ENCODE measurements around the gene OR2F2.

Gene OR2F2

DNA sequence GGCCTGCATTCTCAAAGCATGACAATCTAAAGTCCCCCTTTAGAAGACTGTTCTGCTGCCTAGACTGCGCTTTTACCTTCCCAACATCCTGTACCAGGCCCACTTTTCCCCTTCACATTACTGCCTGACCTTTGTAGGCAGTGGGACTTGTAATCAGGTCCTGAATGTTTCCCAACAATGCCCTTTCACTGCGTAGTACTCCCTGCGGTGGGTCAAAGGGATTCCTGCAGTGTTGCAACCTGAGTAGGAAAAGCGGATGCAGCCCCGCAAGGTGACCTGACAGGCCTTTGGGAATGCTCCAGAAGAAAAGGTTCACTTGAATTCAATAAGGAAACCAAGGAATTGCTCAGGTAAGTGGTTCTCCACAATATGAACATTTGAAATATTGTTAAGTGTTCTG, 28.1 kb upstream of the OR2F2 start:
- H3K9me3 ChIP-seq (ENCODE audit: insufficient read depth, low read depth, low read length) = no peaks in the 10 kb centered on the region
- H3K36me3 ChIP-seq (ENCODE audit: insufficient read depth, low read length) = no peaks in the 10 kb centered on the region
- TF ChIP-seq EZH2phosphoT487 (IDR thresholded peaks at IDR 0.05; ENCODE audit: borderline replicate concordance) = no peak
- TF ChIP-seq, protein P1, sequence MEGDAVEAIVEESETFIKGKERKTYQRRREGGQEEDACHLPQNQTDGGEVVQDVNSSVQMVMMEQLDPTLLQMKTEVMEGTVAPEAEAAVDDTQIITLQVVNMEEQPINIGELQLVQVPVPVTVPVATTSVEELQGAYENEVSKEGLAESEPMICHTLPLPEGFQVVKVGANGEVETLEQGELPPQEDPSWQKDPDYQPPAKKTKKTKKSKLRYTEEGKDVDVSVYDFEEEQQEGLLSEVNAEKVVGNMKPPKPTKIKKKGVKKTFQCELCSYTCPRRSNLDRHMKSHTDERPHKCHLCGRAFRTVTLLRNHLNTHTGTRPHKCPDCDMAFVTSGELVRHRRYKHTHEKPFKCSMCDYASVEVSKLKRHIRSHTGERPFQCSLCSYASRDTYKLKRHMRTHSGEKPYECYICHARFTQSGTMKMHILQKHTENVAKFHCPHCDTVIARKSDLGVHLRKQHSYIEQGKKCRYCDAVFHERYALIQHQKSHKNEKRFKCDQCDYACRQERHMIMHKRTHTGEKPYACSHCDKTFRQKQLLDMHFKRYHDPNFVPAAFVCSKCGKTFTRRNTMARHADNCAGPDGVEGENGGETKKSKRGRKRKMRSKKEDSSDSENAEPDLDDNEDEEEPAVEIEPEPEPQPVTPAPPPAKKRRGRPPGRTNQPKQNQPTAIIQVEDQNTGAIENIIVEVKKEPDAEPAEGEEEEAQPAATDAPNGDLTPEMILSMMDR (conservative IDR thresholded peaks at IDR 0.05; ENCODE audit: low read length) = no peak
- H3K79me2 ChIP-seq (ENCODE audit: insufficient read depth, low read length) = no peaks in the 10 kb centered on the region
- no peaks in the 10 kb centered on the region for H3K27me3 ChIP-seq (ENCODE audit: insufficient read depth, low read length, poor library complexity, severe bottlenecking)
- no peaks in the 10 kb centered on the region for H3K9me2 ChIP-seq (replicated peaks; ENCODE audit: low read depth, low read length)
- no peak overlapping the region for H3K4me3 ChIP-seq (ENCODE audit: low read length, poor library complexity, severe bottlenecking)
- H2AFZ ChIP-seq (ENCODE audit: low read length) = no peak overlapping the region
- H4K20me1 ChIP-seq (ENCODE audit: insufficient read depth, low read length, poor library complexity, severe bottlenecking) = no peaks in the 10 kb centered on the region
- H3K9ac ChIP-seq (ENCODE audit: low read depth, low read length, poor library complexity, severe bottlenecking) = no peak overlapping the region
- H3F3A ChIP-seq (ENCODE audit: low read depth) = no peaks in the 10 kb centered on the region
- H3K4me2 ChIP-seq (ENCODE audit: low read depth, low read length, poor library complexity, severe bottlenecking) = no peak overlapping the region
- no peaks in the 10 kb centered on the region for H3K4me1 ChIP-seq (ENCODE audit: insufficient read depth, low read length, poor library complexity, severe bottlenecking)

DNA sequence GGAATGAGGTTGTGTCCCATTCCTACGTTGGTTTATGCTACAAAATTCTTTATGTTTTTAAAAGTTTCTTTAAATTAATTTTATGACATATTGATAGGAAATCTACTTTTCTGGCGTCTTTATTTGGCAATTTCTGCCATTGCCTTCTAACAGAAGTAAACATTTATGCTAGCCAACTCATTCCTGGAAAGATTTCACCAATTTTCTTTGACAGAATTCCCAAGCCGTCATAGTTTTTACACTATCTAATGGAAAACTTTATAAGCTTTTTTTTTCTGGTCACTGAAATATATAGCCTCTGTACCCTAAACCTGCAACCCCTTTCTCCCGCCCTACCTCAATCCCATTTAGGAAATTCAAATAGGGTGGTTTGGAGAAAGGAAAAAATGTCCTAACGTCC, 26.9 kb upstream of the OR2F2 start:
- no peak overlapping the region for H3K9ac ChIP-seq (ENCODE audit: low read depth, low read length, poor library complexity, severe bottlenecking)
- H4K20me1 ChIP-seq (ENCODE audit: insufficient read depth, low read length, poor library complexity, severe bottlenecking) = no peaks in the 10 kb centered on the region
- H3K27me3 ChIP-seq (ENCODE audit: insufficient read depth, low read length, poor library complexity, severe bottlenecking) = no peaks in the 10 kb centered on the region
- TF ChIP-seq, protein P1 (conservative IDR thresholded peaks at IDR 0.05; ENCODE audit: low read length) = no peak
- no peak for TF ChIP-seq EZH2phosphoT487 (IDR thresholded peaks at IDR 0.05; ENCODE audit: borderline replicate concordance)
- H3K36me3 ChIP-seq (ENCODE audit: insufficient read depth, low read length) = no peaks in the 10 kb centered on the region
- no peaks in the 10 kb centered on the region for H3K79me2 ChIP-seq (ENCODE audit: insufficient read depth, low read length)
- H3F3A ChIP-seq (ENCODE audit: low read depth) = no peaks in the 10 kb centered on the region
- H3K4me3 ChIP-seq (ENCODE audit: low read length, poor library complexity, severe bottlenecking) = no peak overlapping the region
- no peaks in the 10 kb centered on the region for H3K9me3 ChIP-seq (ENCODE audit: insufficient read depth, low read depth, low read length)
- H2AFZ ChIP-seq (ENCODE audit: low read length) = no peak overlapping the region
- no peaks in the 10 kb centered on the region for H3K4me1 ChIP-seq (ENCODE audit: insufficient read depth, low read length, poor library complexity, severe bottlenecking)
- no peak overlapping the region for H3K4me2 ChIP-seq (ENCODE audit: low read depth, low read length, poor library complexity, severe bottlenecking)
- H3K9me2 ChIP-seq (replicated peaks; ENCODE audit: low read depth, low read length) = no peaks in the 10 kb centered on the region

DNA sequence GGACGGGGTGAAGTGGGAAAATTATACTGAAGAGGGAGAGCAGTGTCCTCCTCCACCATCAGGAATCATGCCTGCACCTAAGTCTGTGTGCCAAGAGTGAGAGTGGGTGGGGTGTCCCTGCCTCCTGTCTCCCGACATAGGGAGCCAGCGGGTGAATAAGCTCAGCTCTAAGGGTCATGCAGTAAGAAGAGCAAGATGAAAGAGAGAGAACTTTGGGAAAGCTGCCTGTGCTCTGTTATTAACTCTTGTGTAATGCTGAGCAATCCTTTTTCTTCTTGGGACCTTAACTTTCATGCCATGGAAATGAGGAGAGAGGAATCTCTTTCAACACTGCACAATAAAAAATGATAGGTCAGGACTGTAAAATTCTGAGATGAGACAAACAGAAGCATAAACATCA, 25.2 kb upstream of the OR2F2 start:
- H3K9ac ChIP-seq (ENCODE audit: low read depth, low read length, poor library complexity, severe bottlenecking) = no peak overlapping the region
- no peak for TF ChIP-seq EZH2phosphoT487 (IDR thresholded peaks at IDR 0.05; ENCODE audit: borderline replicate concordance)
- TF ChIP-seq, protein P1 (conservative IDR thresholded peaks at IDR 0.05; ENCODE audit: low read length) = no peak
- no peak overlapping the region for H3K4me3 ChIP-seq (ENCODE audit: low read length, poor library complexity, severe bottlenecking)
- no peaks in the 10 kb centered on the region for H3K27me3 ChIP-seq (ENCODE audit: insufficient read depth, low read length, poor library complexity, severe bottlenecking)
- no peaks in the 10 kb centered on the region for H3K4me1 ChIP-seq (ENCODE audit: insufficient read depth, low read length, poor library complexity, severe bottlenecking)
- H3K9me2 ChIP-seq (replicated peaks; ENCODE audit: low read depth, low read length) = no peaks in the 10 kb centered on the region
- no peaks in the 10 kb centered on the region for H3K9me3 ChIP-seq (ENCODE audit: insufficient read depth, low read depth, low read length)
- H3K4me2 ChIP-seq (ENCODE audit: low read depth, low read length, poor library complexity, severe bottlenecking) = no peak overlapping the region
- H3K79me2 ChIP-seq (ENCODE audit: insufficient read depth, low read length) = no peaks in the 10 kb centered on the region
- H3K36me3 ChIP-seq (ENCODE audit: insufficient read depth, low read length) = no peaks in the 10 kb centered on the region
- no peak overlapping the region for H2AFZ ChIP-seq (ENCODE audit: low read length)
- no peaks in the 10 kb centered on the region for H4K20me1 ChIP-seq (ENCODE audit: insufficient read depth, low read length, poor library complexity, severe bottlenecking)
- H3F3A ChIP-seq (ENCODE audit: low read depth) = no peaks in the 10 kb centered on the region
